PFSK-1 (cell line): Measurements from ENCODE around the gene SCUBE3.

Source experiments
- POLR2AphosphoS5 ChIP-seq: IDR thresholded peaks from 2 replicates; pipeline ENCODE4 v1.6.1; 2012; ENCODE audit warnings: low read depth, mild to moderate bottlenecking, control low read depth, low read length, moderate library complexity
- SIN3A ChIP-seq: IDR thresholded peaks from 2 replicates; pipeline ENCODE4 v1.6.1; 2012; ENCODE audit warnings: mild to moderate bottlenecking, low read length, moderate library complexity, borderline replicate concordance; ENCODE audit not compliant: insufficient read depth
- TAF1 ChIP-seq: IDR thresholded peaks from 2 replicates; pipeline ENCODE4 v1.6.1; 2012; ENCODE audit warnings: low read length, control low read depth, borderline replicate concordance; ENCODE audit not compliant: insufficient read depth
- TF ChIP-seq, protein P1 (sequence below), 2 experiments: IDR thresholded peaks; 2 replicates each; pipeline versions ENCODE4 v1.6.1 to v1.8.0; 2011 to 2012; ENCODE audit warnings: low read depth in 2 of 2, low read length in 2 of 2, control low read depth in 1 of 2, inconsistent platforms in 1 of 2, mild to moderate bottlenecking in 1 of 2, moderate library complexity in 1 of 2; ENCODE audit not compliant: insufficient read depth in 1 of 2

DNA sequence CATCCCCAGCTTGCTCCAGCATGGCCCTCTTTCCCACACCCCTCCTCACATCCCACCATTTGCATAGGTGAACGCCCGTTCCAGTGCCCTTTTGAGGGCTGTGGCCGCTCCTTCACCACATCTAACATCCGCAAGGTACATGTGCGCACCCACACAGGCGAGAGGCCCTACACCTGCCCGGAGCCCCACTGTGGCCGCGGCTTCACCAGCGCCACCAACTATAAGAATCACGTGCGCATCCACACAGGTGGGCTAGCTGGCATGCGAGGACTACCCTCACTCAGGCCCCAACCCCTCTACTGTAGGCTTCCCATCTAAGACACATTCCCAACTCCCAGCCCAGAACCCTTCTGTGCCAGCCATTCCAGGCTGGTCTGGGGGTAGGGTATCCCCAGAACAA lies 77.7 kb downstream of the SCUBE3 start:
- TF ChIP-seq SIN3A (no peak), POLR2AphosphoS5 (no peak), TAF1 (no peak)
- TF ChIP-seq, protein P1, sequence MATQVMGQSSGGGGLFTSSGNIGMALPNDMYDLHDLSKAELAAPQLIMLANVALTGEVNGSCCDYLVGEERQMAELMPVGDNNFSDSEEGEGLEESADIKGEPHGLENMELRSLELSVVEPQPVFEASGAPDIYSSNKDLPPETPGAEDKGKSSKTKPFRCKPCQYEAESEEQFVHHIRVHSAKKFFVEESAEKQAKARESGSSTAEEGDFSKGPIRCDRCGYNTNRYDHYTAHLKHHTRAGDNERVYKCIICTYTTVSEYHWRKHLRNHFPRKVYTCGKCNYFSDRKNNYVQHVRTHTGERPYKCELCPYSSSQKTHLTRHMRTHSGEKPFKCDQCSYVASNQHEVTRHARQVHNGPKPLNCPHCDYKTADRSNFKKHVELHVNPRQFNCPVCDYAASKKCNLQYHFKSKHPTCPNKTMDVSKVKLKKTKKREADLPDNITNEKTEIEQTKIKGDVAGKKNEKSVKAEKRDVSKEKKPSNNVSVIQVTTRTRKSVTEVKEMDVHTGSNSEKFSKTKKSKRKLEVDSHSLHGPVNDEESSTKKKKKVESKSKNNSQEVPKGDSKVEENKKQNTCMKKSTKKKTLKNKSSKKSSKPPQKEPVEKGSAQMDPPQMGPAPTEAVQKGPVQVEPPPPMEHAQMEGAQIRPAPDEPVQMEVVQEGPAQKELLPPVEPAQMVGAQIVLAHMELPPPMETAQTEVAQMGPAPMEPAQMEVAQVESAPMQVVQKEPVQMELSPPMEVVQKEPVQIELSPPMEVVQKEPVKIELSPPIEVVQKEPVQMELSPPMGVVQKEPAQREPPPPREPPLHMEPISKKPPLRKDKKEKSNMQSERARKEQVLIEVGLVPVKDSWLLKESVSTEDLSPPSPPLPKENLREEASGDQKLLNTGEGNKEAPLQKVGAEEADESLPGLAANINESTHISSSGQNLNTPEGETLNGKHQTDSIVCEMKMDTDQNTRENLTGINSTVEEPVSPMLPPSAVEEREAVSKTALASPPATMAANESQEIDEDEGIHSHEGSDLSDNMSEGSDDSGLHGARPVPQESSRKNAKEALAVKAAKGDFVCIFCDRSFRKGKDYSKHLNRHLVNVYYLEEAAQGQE (IDR thresholded peaks at IDR 0.05; ENCODE audit: insufficient read depth in 1 of 2, low read depth in 2 of 2, low read length in 2 of 2) = no peak
